SU-DHL-6 (cell line): ENCODE data around the gene GNA14.
"Not testable (repeated sequence)": the region's sequence is repeated elsewhere in the genome, so short reads cannot be mapped to it uniquely, and the experiment has no call there.

Experiments used
- H2AFZ ChIP-seq: fragments of 200-600 bp; sonication (generic); 2 replicates; pipeline ENCODE4 v1.6.1; 2014; ENCODE audit warnings: low read depth, mild to moderate bottlenecking, moderate library complexity, mixed read lengths, antibody characterized with exemption, low read length; ENCODE audit not compliant: severe bottlenecking
- H3F3A ChIP-seq: fragments of 200-600 bp; shearing (Covaris generic); 2 replicates; pipeline ENCODE4 v1.6.0; 2016; ENCODE audit warnings: antibody characterized with exemption, mild to moderate bottlenecking; ENCODE audit not compliant: insufficient read depth
- H3K27ac ChIP-seq: fragments of 200-600 bp; sonication (generic); 2 replicates; pipeline ENCODE4 v1.5.1; 2016; ENCODE audit warnings: low read depth, mild to moderate bottlenecking, low read length, moderate library complexity, mixed read lengths
- H3K27me3 ChIP-seq: fragments of 200-600 bp; sonication (generic), shearing (Covaris generic); 2 replicates; pipeline ENCODE4 v1.6.0; 2014; ENCODE audit warnings: mild to moderate bottlenecking, low read length
- H3K36me3 ChIP-seq: fragments of 200-600 bp; sonication (generic); 2 replicates; pipeline ENCODE4 v1.6.1; 2014; ENCODE audit warnings: mild to moderate bottlenecking, low read length, mixed read lengths
- H3K4me2 ChIP-seq: fragments of 300-600, 200-600 bp; shearing (Covaris generic), sonication (generic); 2 replicates; pipeline ENCODE4 v1.6.0; 2014; ENCODE audit warnings: low read length, low read depth, mild to moderate bottlenecking; ENCODE audit not compliant: poor library complexity, severe bottlenecking
- H3K4me3 ChIP-seq: fragments of 200-600 bp; sonication (generic); 2 replicates; pipeline ENCODE4 v1.5.1; 2014; ENCODE audit warnings: antibody characterized with exemption, low read length, mild to moderate bottlenecking, mixed read lengths; ENCODE audit not compliant: insufficient read depth, poor library complexity, severe bottlenecking
- H3K79me2 ChIP-seq: fragments of 200-600 bp; sonication (generic); 2 replicates; pipeline ENCODE4 v1.6.1; 2014; ENCODE audit warnings: mild to moderate bottlenecking, low read length, moderate library complexity; ENCODE audit not compliant: insufficient read depth
- H3K9ac ChIP-seq: fragments of 200-600 bp; sonication (generic); 2 replicates; pipeline ENCODE4 v1.7.0; 2014; ENCODE audit warnings: mild to moderate bottlenecking, low read length
- H3K9me2 ChIP-seq: fragments of 200-600 bp; sonication (generic); replicated peaks from 2 replicates; pipeline ENCODE4 v1.6.1; 2014; ENCODE audit warnings: low read length; ENCODE audit not compliant: insufficient read depth
- H3K9me3 ChIP-seq: fragments of 200-600 bp; sonication (generic); 2 replicates; pipeline ENCODE4 v1.6.1; 2014; ENCODE audit warnings: low read length, mixed read lengths; ENCODE audit not compliant: insufficient read depth
- H4K20me1 ChIP-seq: fragments of 200-600 bp; sonication (generic); 2 replicates; pipeline ENCODE4 v1.6.1; 2014; ENCODE audit warnings: low read depth, mild to moderate bottlenecking, antibody characterized with exemption, low read length, moderate library complexity, mixed read lengths
- CTCF ChIP-seq: fragments of 200-600 bp; sonication (generic); IDR thresholded peaks from one replicate; pipeline ENCODE4 v1.5.1; 2017; ENCODE audit warnings: antibody characterized with exemption, mild to moderate bottlenecking, low read length, moderate library complexity; ENCODE audit not compliant: insufficient read depth, poor library complexity, severe bottlenecking
- EZH2phosphoT487 ChIP-seq: fragments of 200-600 bp; sonication (generic), shearing (Covaris generic); conservative IDR thresholded peaks from 2 replicates; pipeline ENCODE4 v1.6.1; 2018; ENCODE audit warnings: mild to moderate bottlenecking, antibody characterized with exemption, low read length, moderate library complexity, mixed read lengths

The GNA14 gene

GRCh38 chr9:77495834-77496671 is 152.1 kb downstream of the GNA14 start:
- Histone ChIP-seq H3F3A (no peaks in the 10 kb centered on the region), H3K36me3 (no peaks in the 10 kb centered on the region), H3K27ac (no peak overlapping the region), H3K9ac (no peak overlapping the region), H3K9me3 (no peaks in the 10 kb centered on the region), H2AFZ (no peak overlapping the region), H4K20me1 (no peaks in the 10 kb centered on the region), H3K79me2 (no peaks in the 10 kb centered on the region), H3K27me3 (no peaks in the 10 kb centered on the region), H3K4me2 (no peak overlapping the region), H3K9me2 (no peaks in the 10 kb centered on the region), H3K4me3 (no peak overlapping the region)
- TF ChIP-seq EZH2phosphoT487 = no peak
- TF ChIP-seq CTCF = no peak

- H3K9ac ChIP-seq, H4K20me1 ChIP-seq, H3K79me2 ChIP-seq, H3K27ac ChIP-seq, H3K9me2 ChIP-seq, H3K4me3 ChIP-seq, H3K9me3 ChIP-seq, H3F3A ChIP-seq, H2AFZ ChIP-seq, H3K4me2 ChIP-seq, H3K36me3 ChIP-seq, H3K27me3 ChIP-seq: not testable (repeated sequence)
Observed at GRCh38 chr9:77490279-77490678, 157.8 kb downstream of the GNA14 start.

GRCh38 chr9:77489405-77490163 is 158.5 kb downstream of the GNA14 start:
- not testable (repeated sequence) for H4K20me1 ChIP-seq, H3F3A ChIP-seq, H3K9me2 ChIP-seq, H2AFZ ChIP-seq, H3K4me2 ChIP-seq, H3K27ac ChIP-seq, H3K79me2 ChIP-seq, H3K27me3 ChIP-seq, H3K4me3 ChIP-seq, H3K9ac ChIP-seq, H3K36me3 ChIP-seq, H3K9me3 ChIP-seq

- H3K27me3 ChIP-seq = no peaks in the 10 kb centered on the region
- no peak overlapping the region for H3K9ac ChIP-seq
- H3F3A ChIP-seq = no peaks in the 10 kb centered on the region
- no peak for TF ChIP-seq EZH2phosphoT487
- TF ChIP-seq CTCF = peak; percentile 37
- no peak overlapping the region for H3K4me3 ChIP-seq
- H2AFZ ChIP-seq = no peak overlapping the region
- no peaks in the 10 kb centered on the region for H3K9me2 ChIP-seq
- no peaks in the 10 kb centered on the region for H3K79me2 ChIP-seq
- no peaks in the 10 kb centered on the region for H4K20me1 ChIP-seq
- no peaks in the 10 kb centered on the region for H3K9me3 ChIP-seq
- H3K27ac ChIP-seq = no peak overlapping the region
- H3K36me3 ChIP-seq = no peaks in the 10 kb centered on the region
- H3K4me2 ChIP-seq = no peak overlapping the region
Observed at GRCh38 chr9:77488439-77489126, 159.5 kb downstream of the GNA14 start.
